ENCODE results near the gene LDHA.
"Not testable (repeated sequence)": the region's sequence is repeated elsewhere in the genome, so short reads cannot be mapped to it uniquely, and the experiment has no call there.

LDHA gene

GRCh38 chr11:18397921-18398320 is 3.6 kb downstream of the LDHA start:
- H2AFZ ChIP-seq (ENCODE audit: low read depth, low read length): no peak overlapping the region
- TF ChIP-seq CTCF (IDR thresholded peaks at IDR 0.05; ENCODE audit: low read depth, low read length) (no peak), EZH2phosphoT487 (IDR thresholded peaks at IDR 0.05; ENCODE audit: low read depth) (no peak)
- H3K9me3 ChIP-seq (ENCODE audit: insufficient read depth, low read length): no peaks in the 10 kb centered on the region
- peaks cover 75% of the 10 kb centered on the region for H3K79me2 ChIP-seq (ENCODE audit: low read length)
- H3K4me3 ChIP-seq (ENCODE audit: low read length): no peak overlapping the region
- no peak overlapping the region for H3K9ac ChIP-seq (ENCODE audit: low read length)
- H4K20me1 ChIP-seq (ENCODE audit: insufficient read depth, low read length): peaks cover 66% of the 10 kb centered on the region
- no peak overlapping the region for H3K27ac ChIP-seq (ENCODE audit: low read length)
- no peak overlapping the region for H3K4me2 ChIP-seq (ENCODE audit: low read length)
- peaks cover 65% of the 10 kb centered on the region for H3K36me3 ChIP-seq (replicated peaks; ENCODE audit: low read depth, low read length)
- peaks cover 14% of the 10 kb centered on the region for H3K4me1 ChIP-seq (ENCODE audit: low read length)
- H3K27me3 ChIP-seq (ENCODE audit: low read depth, low read length): no peaks in the 10 kb centered on the region

DNA sequence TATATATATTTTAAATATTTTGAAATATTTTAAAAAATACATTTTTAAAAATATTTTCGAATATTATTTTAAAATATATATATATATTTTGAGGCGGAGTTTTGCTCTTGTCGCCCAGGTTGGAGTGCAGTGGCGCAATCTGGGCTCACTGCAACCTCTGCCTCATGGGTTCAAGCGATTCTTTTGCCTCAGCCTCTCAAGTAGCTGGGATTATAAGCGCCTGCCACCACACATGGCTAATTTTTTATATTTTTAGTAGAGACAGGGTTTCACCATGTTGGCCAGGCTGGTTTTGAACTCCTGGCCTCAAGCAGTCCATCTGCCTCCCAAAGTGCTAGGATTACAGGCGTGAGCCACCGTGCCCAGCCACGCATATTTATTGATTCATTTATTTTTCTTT is 6.7 kb downstream of the LDHA start:
- H3K27me3 ChIP-seq (ENCODE audit: low read depth, low read length); H3K4me3 ChIP-seq (ENCODE audit: low read length); H3K9ac ChIP-seq (ENCODE audit: low read length); H3K4me1 ChIP-seq (ENCODE audit: low read length); H3K9me3 ChIP-seq (ENCODE audit: insufficient read depth, low read length); H2AFZ ChIP-seq (ENCODE audit: low read depth, low read length); H3K27ac ChIP-seq (ENCODE audit: low read length); H3K4me2 ChIP-seq (ENCODE audit: low read length): not testable (repeated sequence)
- H4K20me1 ChIP-seq (ENCODE audit: insufficient read depth, low read length): peaks cover 80% of the 10 kb centered on the region
- H3K36me3 ChIP-seq (replicated peaks; ENCODE audit: low read depth, low read length): peaks cover 73% of the 10 kb centered on the region
- H3K79me2 ChIP-seq (ENCODE audit: low read length): peaks cover 54% of the 10 kb centered on the region

- Histone ChIP-seq H3K4me3 (ENCODE audit: low read length) (no peak overlapping the region), H3K36me3 (replicated peaks; ENCODE audit: low read depth, low read length) (peaks cover 62% of the 10 kb centered on the region), H4K20me1 (ENCODE audit: insufficient read depth, low read length) (peaks cover 68% of the 10 kb centered on the region), H3K27ac (ENCODE audit: low read length) (no peak overlapping the region), H3K9ac (ENCODE audit: low read length) (no peak overlapping the region), H2AFZ (ENCODE audit: low read depth, low read length) (no peak overlapping the region), H3K4me2 (ENCODE audit: low read length) (no peak overlapping the region), H3K27me3 (ENCODE audit: low read depth, low read length) (no peaks in the 10 kb centered on the region), H3K4me1 (ENCODE audit: low read length) (no peaks in the 10 kb centered on the region), H3K9me3 (ENCODE audit: insufficient read depth, low read length) (no peaks in the 10 kb centered on the region), H3K79me2 (ENCODE audit: low read length) (peaks cover 28% of the 10 kb centered on the region)
- TF ChIP-seq EZH2phosphoT487 (IDR thresholded peaks at IDR 0.05; ENCODE audit: low read depth): no peak
- TF ChIP-seq CTCF (IDR thresholded peaks at IDR 0.05; ENCODE audit: low read depth, low read length): no peak
These were observed 9.7 kb downstream of the LDHA start for GRCh38 chr11:18404062-18404461.

DNA sequence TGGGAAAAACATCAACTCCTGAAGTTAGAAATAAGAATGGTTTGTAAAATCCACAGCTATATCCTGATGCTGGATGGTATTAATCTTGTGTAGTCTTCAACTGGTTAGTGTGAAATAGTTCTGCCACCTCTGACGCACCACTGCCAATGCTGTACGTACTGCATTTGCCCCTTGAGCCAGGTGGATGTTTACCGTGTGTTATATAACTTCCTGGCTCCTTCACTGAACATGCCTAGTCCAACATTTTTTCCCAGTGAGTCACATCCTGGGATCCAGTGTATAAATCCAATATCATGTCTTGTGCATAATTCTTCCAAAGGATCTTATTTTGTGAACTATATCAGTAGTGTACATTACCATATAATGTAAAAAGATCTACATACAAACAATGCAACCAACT is 13.0 kb downstream of the LDHA start:
- H3K4me2 ChIP-seq (ENCODE audit: low read length); H3K4me3 ChIP-seq (ENCODE audit: low read length); H3K4me1 ChIP-seq (ENCODE audit: low read length); H2AFZ ChIP-seq (ENCODE audit: low read depth, low read length); H3K9ac ChIP-seq (ENCODE audit: low read length); H3K79me2 ChIP-seq (ENCODE audit: low read length); H3K27ac ChIP-seq (ENCODE audit: low read length); H3K27me3 ChIP-seq (ENCODE audit: low read depth, low read length); H3K9me3 ChIP-seq (ENCODE audit: insufficient read depth, low read length): not testable (repeated sequence)
- H3K36me3 ChIP-seq (replicated peaks; ENCODE audit: low read depth, low read length): peaks cover 40% of the 10 kb centered on the region
- peaks cover 45% of the 10 kb centered on the region for H4K20me1 ChIP-seq (ENCODE audit: insufficient read depth, low read length)

- no peak overlapping the region for H2AFZ ChIP-seq (ENCODE audit: low read depth, low read length)
- H3K79me2 ChIP-seq (ENCODE audit: low read length): 0 out of 2 replicates have a peak, but pooled peaks cover 5% of the 10 kb centered on the region
- H4K20me1 ChIP-seq (ENCODE audit: insufficient read depth, low read length): peaks cover 33% of the 10 kb centered on the region
- no peak overlapping the region for H3K4me2 ChIP-seq (ENCODE audit: low read length)
- H3K4me1 ChIP-seq (ENCODE audit: low read length): no peaks in the 10 kb centered on the region
- TF ChIP-seq CTCF (IDR thresholded peaks at IDR 0.05; ENCODE audit: low read depth, low read length): no peak
- TF ChIP-seq EZH2phosphoT487 (IDR thresholded peaks at IDR 0.05; ENCODE audit: low read depth): no peak
- no peaks in the 10 kb centered on the region for H3K27me3 ChIP-seq (ENCODE audit: low read depth, low read length)
- H3K4me3 ChIP-seq (ENCODE audit: low read length): no peak overlapping the region
- no peak overlapping the region for H3K9ac ChIP-seq (ENCODE audit: low read length)
- peaks cover 27% of the 10 kb centered on the region for H3K36me3 ChIP-seq (replicated peaks; ENCODE audit: low read depth, low read length)
- no peak overlapping the region for H3K27ac ChIP-seq (ENCODE audit: low read length)
- H3K9me3 ChIP-seq (ENCODE audit: insufficient read depth, low read length): no peaks in the 10 kb centered on the region
These were observed 14.4 kb downstream of the LDHA start for GRCh38 chr11:18408558-18409291.
